PC-3 (cell line): ENCODE measurements around the gene GABBR2.

Source experiments
- EZH2phosphoT487 ChIP-seq: fragments of 300-600 bp; sonication (generic); IDR thresholded peaks from 2 replicates; pipeline ENCODE4 v1.6.1; 2018; ENCODE audit warnings: mild to moderate bottlenecking, antibody characterized with exemption, low read length, borderline replicate concordance
- TF ChIP-seq, protein P1 (sequence below): fragments of 300-600 bp; sonication (generic); conservative IDR thresholded peaks from 2 replicates; pipeline ENCODE4 v1.5.1; 2017; ENCODE audit warnings: antibody characterized with exemption, low read depth, mild to moderate bottlenecking, low read length

DNA sequence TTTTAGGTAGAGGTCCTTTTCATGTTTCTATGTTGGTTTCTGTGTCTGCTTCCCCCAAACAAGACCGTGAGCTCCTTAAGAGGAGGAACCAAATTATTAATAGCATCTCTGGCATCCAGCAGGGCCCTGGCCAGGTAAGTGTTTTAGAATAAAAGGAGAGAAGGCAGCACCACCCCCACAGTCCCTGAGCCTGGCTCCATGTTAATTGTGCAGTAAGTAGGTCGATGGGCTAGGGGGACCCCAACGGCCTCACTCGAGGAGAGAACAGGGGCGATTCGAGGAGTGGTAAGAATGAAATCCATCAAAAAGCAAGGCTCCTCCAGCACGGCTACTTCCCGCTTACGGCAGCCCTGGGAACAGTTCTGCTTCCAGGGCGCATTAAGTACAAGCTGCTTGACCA lies 67.0 kb downstream of the GABBR2 start:
- TF ChIP-seq, protein P1, sequence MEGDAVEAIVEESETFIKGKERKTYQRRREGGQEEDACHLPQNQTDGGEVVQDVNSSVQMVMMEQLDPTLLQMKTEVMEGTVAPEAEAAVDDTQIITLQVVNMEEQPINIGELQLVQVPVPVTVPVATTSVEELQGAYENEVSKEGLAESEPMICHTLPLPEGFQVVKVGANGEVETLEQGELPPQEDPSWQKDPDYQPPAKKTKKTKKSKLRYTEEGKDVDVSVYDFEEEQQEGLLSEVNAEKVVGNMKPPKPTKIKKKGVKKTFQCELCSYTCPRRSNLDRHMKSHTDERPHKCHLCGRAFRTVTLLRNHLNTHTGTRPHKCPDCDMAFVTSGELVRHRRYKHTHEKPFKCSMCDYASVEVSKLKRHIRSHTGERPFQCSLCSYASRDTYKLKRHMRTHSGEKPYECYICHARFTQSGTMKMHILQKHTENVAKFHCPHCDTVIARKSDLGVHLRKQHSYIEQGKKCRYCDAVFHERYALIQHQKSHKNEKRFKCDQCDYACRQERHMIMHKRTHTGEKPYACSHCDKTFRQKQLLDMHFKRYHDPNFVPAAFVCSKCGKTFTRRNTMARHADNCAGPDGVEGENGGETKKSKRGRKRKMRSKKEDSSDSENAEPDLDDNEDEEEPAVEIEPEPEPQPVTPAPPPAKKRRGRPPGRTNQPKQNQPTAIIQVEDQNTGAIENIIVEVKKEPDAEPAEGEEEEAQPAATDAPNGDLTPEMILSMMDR = no peak
- no peak for TF ChIP-seq EZH2phosphoT487
